H9 (cell line): ENCODE data around the gene FRRS1. TPM values are rescaled to one million over a fixed set of nuclear protein-coding genes. Genes with fewer than 3 reads are reported as not detected.

Experiments
- DNase-seq: peaks from one replicate; pipeline ENCODE4 v3.0.0-alpha.2; 2017
- H2AFZ ChIP-seq: one replicate; pipeline ENCODE4 v1.6.1; 2013; ENCODE audit warnings: mild to moderate bottlenecking, low read length, control low read depth, moderate library complexity
- H2AK5ac ChIP-seq: 2 replicates; pipeline ENCODE4 v1.6.1; 2013; ENCODE audit warnings: low read length, control low read depth, mixed read lengths; ENCODE audit not compliant: insufficient read length
- H2BK120ac ChIP-seq: one replicate; pipeline ENCODE4 v1.6.1; 2013; ENCODE audit warnings: low read depth, mild to moderate bottlenecking, low read length, control low read depth, inconsistent platforms; ENCODE audit not compliant: poor library complexity, severe bottlenecking
- H2BK12ac ChIP-seq: 2 replicates; pipeline ENCODE4 v1.6.1; 2013; ENCODE audit warnings: low read length, control low read depth, mixed read lengths, low read depth; ENCODE audit not compliant: insufficient read length
- H2BK15ac ChIP-seq: 2 replicates; pipeline ENCODE4 v1.6.1; 2013; ENCODE audit warnings: low read depth, low read length, control low read depth
- H2BK20ac ChIP-seq: one replicate; pipeline ENCODE4 v1.6.1; 2013; ENCODE audit warnings: low read depth, mild to moderate bottlenecking, low read length, control low read depth, inconsistent platforms; ENCODE audit not compliant: poor library complexity, severe bottlenecking
- H2BK5ac ChIP-seq: 2 replicates; pipeline ENCODE4 v1.6.1; 2013; ENCODE audit warnings: low read length, control low read depth, mixed read lengths; ENCODE audit not compliant: insufficient read length
- H3K14ac ChIP-seq: 2 replicates; pipeline ENCODE4 v1.6.1; 2013; ENCODE audit warnings: low read length, control low read depth; ENCODE audit not compliant: insufficient read depth
- H3K18ac ChIP-seq: 2 replicates; pipeline ENCODE4 v1.6.1; 2013; ENCODE audit warnings: low read depth, mild to moderate bottlenecking, mixed read lengths, low read length, control low read depth; ENCODE audit not compliant: insufficient read length
- H3K23ac ChIP-seq: 2 replicates; pipeline ENCODE4 v1.6.1; 2013; ENCODE audit warnings: low read length, control low read depth, mixed read lengths, low read depth; ENCODE audit not compliant: insufficient read length
- H3K23me2 ChIP-seq: 2 replicates; pipeline ENCODE4 v1.6.1; 2013; ENCODE audit warnings: low read depth, mild to moderate bottlenecking, mixed read lengths, low read length, control low read depth; ENCODE audit not compliant: insufficient read length, poor library complexity, severe bottlenecking
- H3K27ac ChIP-seq: 2 replicates; pipeline ENCODE4 v1.5.1; 2013; ENCODE audit warnings: low read length, control low read depth, mixed read lengths, low read depth; ENCODE audit not compliant: insufficient read length
- H3K27me3 ChIP-seq: 2 replicates; pipeline ENCODE4 v1.6.1; 2013; ENCODE audit warnings: low read length, control low read depth, inconsistent platforms; ENCODE audit not compliant: insufficient read depth
- H3K4ac ChIP-seq: 2 replicates; pipeline ENCODE4 v1.6.1; 2013; ENCODE audit warnings: low read depth, mild to moderate bottlenecking, control low read depth, inconsistent platforms, low read length, moderate library complexity
- H3K4me1 ChIP-seq: 2 replicates; pipeline ENCODE4 v1.6.1; 2013; ENCODE audit warnings: low read length, control low read depth, inconsistent platforms; ENCODE audit not compliant: insufficient read depth
- H3K4me2 ChIP-seq: 2 replicates; pipeline ENCODE4 v1.6.1; 2013; ENCODE audit warnings: low read length, control low read depth, mixed read lengths; ENCODE audit not compliant: insufficient read length, insufficient read depth
- H3K56ac ChIP-seq: 2 replicates; pipeline ENCODE4 v1.6.1; 2013; ENCODE audit warnings: low read depth, mild to moderate bottlenecking, mixed read lengths, low read length, control low read depth; ENCODE audit not compliant: insufficient read length
- H3K79me1 ChIP-seq: 2 replicates; pipeline ENCODE4 v1.6.1; 2013; ENCODE audit warnings: low read depth, mild to moderate bottlenecking, moderate library complexity, low read length, control low read depth, inconsistent platforms; ENCODE audit not compliant: insufficient read depth, poor library complexity, severe bottlenecking
- H3K79me2 ChIP-seq: 2 replicates; pipeline ENCODE4 v1.6.1; 2013; ENCODE audit warnings: low read length, control low read depth, inconsistent platforms; ENCODE audit not compliant: insufficient read depth
- H3K9ac ChIP-seq: 2 replicates; pipeline ENCODE4 v1.6.1; 2013; ENCODE audit warnings: low read length, control low read depth, mixed read lengths; ENCODE audit not compliant: insufficient read length; ENCODE audit errors: extremely low read depth
- H3K9me3 ChIP-seq: one replicate; pipeline ENCODE4 v1.6.1; 2013; ENCODE audit warnings: low read depth, low read length, inconsistent platforms; ENCODE audit not compliant: control insufficient read depth
- H3T11ph ChIP-seq: one replicate; pipeline ENCODE4 v1.6.1; 2013; ENCODE audit warnings: mild to moderate bottlenecking, low read length, control low read depth, inconsistent platforms
- H4K20me1 ChIP-seq: one replicate; pipeline ENCODE4 v1.6.1; 2013; ENCODE audit not compliant: control insufficient read depth, insufficient read length, insufficient read depth
- H4K5ac ChIP-seq: 2 replicates; pipeline ENCODE4 v1.6.1; 2013; ENCODE audit warnings: low read depth, mild to moderate bottlenecking, mixed read lengths, low read length, control low read depth; ENCODE audit not compliant: insufficient read length
- H4K8ac ChIP-seq: replicated peaks from 2 replicates; pipeline ENCODE4 v1.6.1; 2013; ENCODE audit warnings: low read length, control low read depth, mixed read lengths, low read depth; ENCODE audit not compliant: insufficient read length
- H4K91ac ChIP-seq: 2 replicates; pipeline ENCODE4 v1.6.1; 2013; ENCODE audit warnings: low read depth, mild to moderate bottlenecking, moderate library complexity, mixed read lengths, low read length, control low read depth; ENCODE audit not compliant: insufficient read length
- H3K27ac Mint-ChIP-seq, 3 experiments: 2 replicates in 2 of 3; 3 replicates in 1 of 3; pipeline ENCODE4 v1.8.0; 2020 to 2021; ENCODE audit warnings: mixed read lengths in 3 of 3, mild to moderate bottlenecking in 1 of 3, moderate library complexity in 1 of 3
- H3K27me3 Mint-ChIP-seq: 2 replicates; pipeline ENCODE4 v1.8.0; 2021; ENCODE audit warnings: low read depth, mild to moderate bottlenecking, moderate library complexity, mixed read lengths
- H3K36me3 Mint-ChIP-seq, 3 experiments: 2 replicates in 2 of 3; 3 replicates in 1 of 3; pipeline ENCODE4 v1.8.0; 2020 to 2021; ENCODE audit warnings: low read depth in 3 of 3, mixed read lengths in 3 of 3; ENCODE audit not compliant: insufficient read depth in 1 of 3
- H3K4me1 Mint-ChIP-seq, 2 experiments: 2 replicates each; pipeline ENCODE4 v1.8.0; 2020; ENCODE audit warnings: mixed read lengths in 2 of 2
- H3K4me3 Mint-ChIP-seq, 2 experiments: 2 replicates in 1 of 2; 3 replicates in 1 of 2; pipeline ENCODE4 v1.8.0; 2020 to 2021; ENCODE audit warnings: mild to moderate bottlenecking in 2 of 2, mixed read lengths in 2 of 2, moderate library complexity in 1 of 2
- H3K9me3 Mint-ChIP-seq, 2 experiments: 2 replicates in 1 of 2; 3 replicates in 1 of 2; pipeline ENCODE4 v1.8.0; 2020; ENCODE audit warnings: mild to moderate bottlenecking in 2 of 2, mixed read lengths in 2 of 2, moderate library complexity in 1 of 2
- WGBS: extraction: QIAGEN DNeasy Blood & Tissue Kit; methylation state at CpG from one replicate; pipeline ENCODE4 v1.1.7; 2013; ENCODE audit warnings: missing lambda C conversion rate, low lambda C conversion rate, mixed read lengths; ENCODE audit not compliant: insufficient read length; ENCODE audit errors: extremely low coverage; 5-methylcytosine and 5-hydroxymethylcytosine counted together
- total RNA-seq: library from RNA; stranded (reverse); gene quantifications from 2 replicates; pipeline ENCODE4 v1.2.1, GENCODE V29; 2021
- TF ChIP-seq, protein P1 (sequence below): fragments of 200-600 bp; sonication (generic); conservative IDR thresholded peaks from 3 replicates; pipeline ENCODE4 v1.8.0; 2021; ENCODE audit warnings: antibody characterized with exemption, mild to moderate bottlenecking

Gene FRRS1
- total RNA-seq, 1 experiment from 2014 or later = 5.6 TPM

DNA sequence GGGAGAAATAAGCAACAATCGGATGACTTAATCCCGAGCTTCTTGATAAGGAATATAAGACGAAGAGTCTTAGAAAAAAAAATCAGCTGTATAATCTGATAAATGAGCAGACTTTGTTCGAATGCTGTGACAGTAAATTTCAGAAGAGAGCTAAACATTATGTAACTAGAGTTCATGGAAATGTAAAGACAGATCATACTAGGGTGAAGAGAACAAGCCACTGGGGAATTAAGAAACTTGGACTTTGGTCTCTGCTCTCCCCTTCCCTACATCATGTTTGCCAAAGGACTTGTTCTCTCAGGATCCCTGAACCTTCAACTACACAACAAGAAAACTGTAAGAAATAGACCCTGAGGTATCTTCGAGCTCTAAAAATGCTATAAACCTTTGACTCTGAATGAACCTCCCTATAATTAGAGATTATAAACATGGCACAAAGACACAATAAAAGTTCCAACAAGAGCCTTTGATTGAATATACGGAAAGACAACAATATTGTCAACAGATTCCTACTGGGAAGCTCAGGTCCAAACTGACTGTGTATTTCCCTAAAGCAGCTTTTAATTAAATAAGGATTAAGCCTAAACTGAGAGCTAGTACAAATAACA is 27.5 kb downstream of the FRRS1 start:
- Histone ChIP-seq H3K4me2 (no peak overlapping the region), H3T11ph (no peak overlapping the region), H2BK120ac (no peak overlapping the region), H3K4ac (no peak overlapping the region), H3K9me3 (no peaks in the 10 kb centered on the region), H3K56ac (no peak overlapping the region), H2AK5ac (no peak overlapping the region), H4K91ac (no peak overlapping the region), H3K27ac (no peak overlapping the region), H3K79me1 (no peaks in the 10 kb centered on the region), H3K27me3 (no peaks in the 10 kb centered on the region), H2AFZ (no peak overlapping the region), H2BK15ac (no peak overlapping the region), H3K79me2 (no peaks in the 10 kb centered on the region), H2BK20ac (no peak overlapping the region), H3K4me1 (no peaks in the 10 kb centered on the region; the same call in 1 of the 2 replicates), H4K5ac (no peak overlapping the region), H4K8ac (no peak overlapping the region), H2BK12ac (no peak overlapping the region), H2BK5ac (no peak overlapping the region), H3K14ac (no peak overlapping the region), H4K20me1 (no peaks in the 10 kb centered on the region), H3K9ac (no peak overlapping the region), H3K23me2 (no peaks in the 10 kb centered on the region), H3K23ac (no peak overlapping the region), H3K18ac (no peak overlapping the region)
- TF ChIP-seq, protein P1, sequence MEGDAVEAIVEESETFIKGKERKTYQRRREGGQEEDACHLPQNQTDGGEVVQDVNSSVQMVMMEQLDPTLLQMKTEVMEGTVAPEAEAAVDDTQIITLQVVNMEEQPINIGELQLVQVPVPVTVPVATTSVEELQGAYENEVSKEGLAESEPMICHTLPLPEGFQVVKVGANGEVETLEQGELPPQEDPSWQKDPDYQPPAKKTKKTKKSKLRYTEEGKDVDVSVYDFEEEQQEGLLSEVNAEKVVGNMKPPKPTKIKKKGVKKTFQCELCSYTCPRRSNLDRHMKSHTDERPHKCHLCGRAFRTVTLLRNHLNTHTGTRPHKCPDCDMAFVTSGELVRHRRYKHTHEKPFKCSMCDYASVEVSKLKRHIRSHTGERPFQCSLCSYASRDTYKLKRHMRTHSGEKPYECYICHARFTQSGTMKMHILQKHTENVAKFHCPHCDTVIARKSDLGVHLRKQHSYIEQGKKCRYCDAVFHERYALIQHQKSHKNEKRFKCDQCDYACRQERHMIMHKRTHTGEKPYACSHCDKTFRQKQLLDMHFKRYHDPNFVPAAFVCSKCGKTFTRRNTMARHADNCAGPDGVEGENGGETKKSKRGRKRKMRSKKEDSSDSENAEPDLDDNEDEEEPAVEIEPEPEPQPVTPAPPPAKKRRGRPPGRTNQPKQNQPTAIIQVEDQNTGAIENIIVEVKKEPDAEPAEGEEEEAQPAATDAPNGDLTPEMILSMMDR = no peak
- WGBS = no CpG with 5 or more reads among the region's 6 CpGs
- Mint-ChIP-seq H3K27ac (no peak overlapping the region), H3K9me3 (no peaks in the 10 kb centered on the region), H3K4me3 (no peak overlapping the region), H3K27me3 (no peaks in the 10 kb centered on the region), H3K4me1 (peaks cover 6% of the 10 kb centered on the region in 2 experiments; a peak in 3 of 4 replicates), H3K36me3 (no peaks in the 10 kb centered on the region; a peak in 2 of 7 replicates)
- no peak for DNase-seq
